HCT116 (cell line): ENCODE measurements around the gene SMARCAL1. TPM values are rescaled to one million over a fixed set of nuclear protein-coding genes. Genes with fewer than 3 reads are reported as not detected.

Source experiments
- ATAC-seq: fragments of 200-7000 bp; cut with Tn5 transposase; 2 replicates; pipeline ENCODE4 v1.9.1; 2020; ENCODE audit warnings: mild to moderate bottlenecking, moderate library complexity
- BruUV-seq: library from RNA; stranded (reverse); fragments of 400-500 nt; replicated peaks from 2 replicates; lab custom pipeline; 2021; lab: Mats Ljungman, UMichigan
- CTCF ChIA-PET: fragments of 300-600 bp; sonication (Branson Sonifier 250); formaldehyde crosslinking; loops from one replicate; lab custom pipeline; 2021; ENCODE audit warnings: antibody characterized with exemption; lab: Charles Lee
- POLR2A ChIA-PET: fragments of 300-600, 350-600 bp; sonication (Branson Sonifier 250); formaldehyde crosslinking; loops from one replicate; lab custom pipeline; 2021; ENCODE audit warnings: antibody characterized with exemption; lab: Charles Lee
- RAD21 ChIA-PET, 2 experiments: fragments of 300-600 bp; sonication (Branson Sonifier 250); formaldehyde crosslinking; loops; one replicate each; lab custom pipeline; 2023; ENCODE audit warnings: low total read pairs in 2 of 2; ENCODE audit not compliant: uncharacterized antibody in 2 of 2, unreplicated experiment in 2 of 2, low non-redundant PET in 1 of 2; lab: Charles Lee
- DNase-seq: peaks from one replicate; pipeline ENCODE4 v3.0.0-alpha.2; 2010; ENCODE audit warnings: low read depth, low spot score
- H2AFZ ChIP-seq: fragments of 200-600 bp; shearing (Covaris generic), sonication (generic); 2 replicates; pipeline ENCODE4 v1.6.1; 2017; ENCODE audit warnings: low read depth, mixed run types, mixed read lengths, antibody characterized with exemption, low read length; ENCODE audit not compliant: poor library complexity, severe bottlenecking
- H3K27ac ChIP-seq: 2 replicates; pipeline ENCODE4 v1.5.1; 2012; ENCODE audit warnings: low read depth, low read length
- H3K27me3 ChIP-seq: fragments of 200-600 bp; sonication (generic); 2 replicates; pipeline ENCODE4 v1.6.1; 2016; ENCODE audit warnings: mixed run types, low read length, mixed read lengths; ENCODE audit not compliant: insufficient read depth
- H3K36me3 ChIP-seq, 2 experiments: fragments of 200-500 bp in 1 of 2; fragments of 200-600 bp in 1 of 2; sonication (Bioruptor generic) in 1 of 2; sonication (generic) in 1 of 2; 2 replicates each; pipeline versions ENCODE4 v1.5.1 to v1.6.1; 2014 to 2016; ENCODE audit warnings: low read length in 2 of 2, inconsistent platforms in 1 of 2, mixed read lengths in 1 of 2, mixed run types in 1 of 2; ENCODE audit not compliant: insufficient read depth in 2 of 2, control insufficient read depth in 1 of 2
- H3K4me1 ChIP-seq, 2 experiments: fragments of 200-600 bp in 1 of 2; sonication (generic) in 1 of 2; 2 replicates each; pipeline versions ENCODE4 v1.5.1 to v1.6.1; 2012 to 2017; ENCODE audit warnings: low read length in 2 of 2, inconsistent platforms in 1 of 2, mild to moderate bottlenecking in 1 of 2, mixed read lengths in 1 of 2, mixed run types in 1 of 2, moderate library complexity in 1 of 2; ENCODE audit not compliant: insufficient read depth in 2 of 2, control insufficient read depth in 1 of 2
- H3K4me2 ChIP-seq: fragments of 200-600 bp; sonication (generic); 2 replicates; pipeline ENCODE4 v1.6.1; 2017; ENCODE audit warnings: mixed run types, low read length, mixed read lengths
- H3K4me3 ChIP-seq, 2 experiments: fragments of 200-600 bp in 1 of 2; sonication (generic) in 1 of 2; replicated peaks in 1 of 2; 2 replicates each; pipeline ENCODE4 v1.5.1; 2011 to 2016; ENCODE audit warnings: low read length in 2 of 2, control low read depth in 1 of 2, low read depth in 1 of 2, mild to moderate bottlenecking in 1 of 2, mixed read lengths in 1 of 2, mixed run types in 1 of 2
- H3K79me2 ChIP-seq: fragments of 200-600 bp; sonication (generic); 2 replicates; pipeline ENCODE4 v1.6.1; 2017; ENCODE audit warnings: mild to moderate bottlenecking, mixed run types, low read length, moderate library complexity, mixed read lengths; ENCODE audit not compliant: insufficient read depth
- H3K9ac ChIP-seq: fragments of 200-600 bp; sonication (generic); 2 replicates; pipeline ENCODE4 v1.6.1; 2016; ENCODE audit warnings: low read length, mixed read lengths
- H3K9me2 ChIP-seq: fragments of 200-600 bp; sonication (generic), shearing (Covaris generic); 2 replicates; pipeline ENCODE4 v1.6.1; 2017; ENCODE audit warnings: mixed run types, mild to moderate bottlenecking, moderate library complexity; ENCODE audit not compliant: insufficient read depth
- H3K9me3 ChIP-seq, 2 experiments: fragments of 200-500 bp in 1 of 2; fragments of 200-600 bp in 1 of 2; sonication (Bioruptor generic) in 1 of 2; sonication (generic) in 1 of 2; 2 replicates each; pipeline ENCODE4 v1.6.1; 2014 to 2017; ENCODE audit warnings: low read length in 2 of 2, mixed read lengths in 2 of 2, inconsistent platforms in 1 of 2, low read depth in 1 of 2, mild to moderate bottlenecking in 1 of 2, mixed run types in 1 of 2, moderate library complexity in 1 of 2; ENCODE audit not compliant: control insufficient read depth in 1 of 2, insufficient read depth in 1 of 2
- H4K20me1 ChIP-seq: fragments of 200-600 bp; sonication (generic), shearing (Covaris generic); 2 replicates; pipeline ENCODE4 v1.6.1; 2017; ENCODE audit warnings: mixed run types, mild to moderate bottlenecking, moderate library complexity; ENCODE audit not compliant: insufficient read depth
- CEBPB ChIP-seq: IDR thresholded peaks from 2 replicates; pipeline ENCODE4 v1.6.1; 2012; ENCODE audit warnings: low read depth
- EGR1 ChIP-seq: IDR thresholded peaks from 2 replicates; pipeline ENCODE4 v1.6.1; 2012; ENCODE audit warnings: low read depth
- ELF1 ChIP-seq: IDR thresholded peaks from 2 replicates; pipeline ENCODE4 v1.6.1; 2012; ENCODE audit warnings: low read depth, borderline replicate concordance
- EZH2 ChIP-seq: fragments of 200-600 bp; sonication (generic); IDR thresholded peaks from 2 replicates; pipeline ENCODE4 v1.6.1; 2017; ENCODE audit warnings: antibody characterized with exemption, mixed run types
- EZH2phosphoT487 ChIP-seq: fragments of 200-600 bp; IDR thresholded peaks from 2 replicates; pipeline ENCODE4 v1.6.1; 2018; ENCODE audit warnings: antibody characterized with exemption, borderline replicate concordance
- FOSL1 ChIP-seq: IDR thresholded peaks from 2 replicates; pipeline ENCODE4 v1.6.1; 2012; ENCODE audit warnings: low read depth
- POLR2A ChIP-seq: IDR thresholded peaks from 2 replicates; pipeline ENCODE4 v1.7.0; 2011; ENCODE audit warnings: borderline replicate concordance; ENCODE audit not compliant: insufficient read depth, insufficient read length; ENCODE audit errors: extremely low read depth
- POLR2AphosphoS5 ChIP-seq: IDR thresholded peaks from 2 replicates; pipeline ENCODE4 v1.6.1; 2011; ENCODE audit warnings: mild to moderate bottlenecking, low read depth, low read length, moderate library complexity
- YY1 ChIP-seq: IDR thresholded peaks from 2 replicates; pipeline ENCODE4 v1.6.1; 2011; ENCODE audit warnings: low read length, low read depth, moderate library complexity, mild to moderate bottlenecking; ENCODE audit not compliant: insufficient replicate concordance; ENCODE audit errors: extremely low read depth
- ZNF274 ChIP-seq: fragments of 200-500 bp; sonication (Bioruptor generic); IDR thresholded peaks from 2 replicates; pipeline ENCODE4 v1.6.1; 2014; ENCODE audit warnings: mild to moderate bottlenecking, low read depth, low read length, inconsistent platforms
- intact Hi-C: fragments of 100-400 bp; cut with micrococcal nuclease; formaldehyde crosslinking; loops from 2 replicates; pipeline ENCODE4 v1.10.0; 2022
- total RNA-seq: library from RNA; stranded (reverse); gene quantifications from one replicate; pipeline ENCODE4 v1.2.1, GENCODE V29; 2021; ENCODE audit not compliant: unreplicated experiment
- TF ChIP-seq, protein P1 (sequence below): IDR thresholded peaks from 2 replicates; pipeline ENCODE4 v1.6.1; 2012
- TF ChIP-seq, protein P2 (sequence below), 3 experiments: fragments of 200-600 bp in 1 of 3; sonication (generic) in 1 of 3; IDR thresholded peaks in 2 of 3; conservative IDR thresholded peaks in 1 of 3; 2 replicates each; pipeline ENCODE4 v1.5.1; 2012 to 2017; ENCODE audit warnings: low read depth in 2 of 3, low read length in 2 of 3, antibody characterized with exemption in 1 of 3, borderline replicate concordance in 1 of 3, control low read depth in 1 of 3, mild to moderate bottlenecking in 1 of 3, mixed read lengths in 1 of 3, mixed run types in 1 of 3, moderate library complexity in 1 of 3; ENCODE audit not compliant: insufficient read depth in 1 of 3
- TF ChIP-seq, protein P3 (sequence below): IDR thresholded peaks from 2 replicates; pipeline ENCODE4 v1.6.1; 2012
- TF ChIP-seq, protein P4 (sequence below): IDR thresholded peaks from 2 replicates; pipeline ENCODE4 v1.6.1; 2011; ENCODE audit warnings: mild to moderate bottlenecking, low read length, moderate library complexity; ENCODE audit not compliant: insufficient replicate concordance; ENCODE audit errors: extremely low read depth

The SMARCAL1 gene
- total RNA-seq, 1 experiment from 2014 or later: 18.0 TPM

DNA sequence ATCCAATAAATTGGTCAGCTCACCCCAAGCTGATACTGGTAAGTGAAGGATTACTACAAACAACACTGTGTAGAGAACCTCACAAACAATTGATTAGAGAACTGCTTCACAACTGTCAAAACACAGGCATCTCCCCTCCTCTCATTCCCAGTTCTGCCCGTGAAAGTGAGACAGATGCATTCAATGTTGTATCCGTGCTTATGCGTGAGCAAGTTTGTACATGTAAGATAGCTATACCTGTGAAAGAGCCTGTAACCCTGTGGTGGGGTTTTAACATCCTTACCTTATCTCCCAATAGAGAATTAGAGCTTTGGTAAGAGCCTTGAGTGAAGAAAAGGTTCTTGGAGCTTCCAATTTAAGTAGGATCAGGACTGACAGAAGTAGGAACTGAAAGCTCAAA lies 49.1 kb upstream of the SMARCAL1 start:
- no peaks in the 10 kb centered on the region for H3K9me3 ChIP-seq
- no peak for DNase-seq
- TF ChIP-seq CEBPB (no peak), FOSL1 (no peak), ZNF274 (no peak), EZH2 (no peak), EGR1 (no peak), POLR2AphosphoS5 (no peak), EZH2phosphoT487 (no peak), ELF1 (no peak), POLR2A (no peak), YY1 (no peak)
- TF ChIP-seq, protein P1, sequence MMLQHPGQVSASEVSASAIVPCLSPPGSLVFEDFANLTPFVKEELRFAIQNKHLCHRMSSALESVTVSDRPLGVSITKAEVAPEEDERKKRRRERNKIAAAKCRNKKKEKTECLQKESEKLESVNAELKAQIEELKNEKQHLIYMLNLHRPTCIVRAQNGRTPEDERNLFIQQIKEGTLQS: no peak
- TF ChIP-seq, protein P2, sequence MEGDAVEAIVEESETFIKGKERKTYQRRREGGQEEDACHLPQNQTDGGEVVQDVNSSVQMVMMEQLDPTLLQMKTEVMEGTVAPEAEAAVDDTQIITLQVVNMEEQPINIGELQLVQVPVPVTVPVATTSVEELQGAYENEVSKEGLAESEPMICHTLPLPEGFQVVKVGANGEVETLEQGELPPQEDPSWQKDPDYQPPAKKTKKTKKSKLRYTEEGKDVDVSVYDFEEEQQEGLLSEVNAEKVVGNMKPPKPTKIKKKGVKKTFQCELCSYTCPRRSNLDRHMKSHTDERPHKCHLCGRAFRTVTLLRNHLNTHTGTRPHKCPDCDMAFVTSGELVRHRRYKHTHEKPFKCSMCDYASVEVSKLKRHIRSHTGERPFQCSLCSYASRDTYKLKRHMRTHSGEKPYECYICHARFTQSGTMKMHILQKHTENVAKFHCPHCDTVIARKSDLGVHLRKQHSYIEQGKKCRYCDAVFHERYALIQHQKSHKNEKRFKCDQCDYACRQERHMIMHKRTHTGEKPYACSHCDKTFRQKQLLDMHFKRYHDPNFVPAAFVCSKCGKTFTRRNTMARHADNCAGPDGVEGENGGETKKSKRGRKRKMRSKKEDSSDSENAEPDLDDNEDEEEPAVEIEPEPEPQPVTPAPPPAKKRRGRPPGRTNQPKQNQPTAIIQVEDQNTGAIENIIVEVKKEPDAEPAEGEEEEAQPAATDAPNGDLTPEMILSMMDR (IDR thresholded peaks at IDR 0.05 in 2 of 3, conservative IDR thresholded peaks at IDR 0.05 in 1 of 3; ENCODE audit: borderline replicate concordance in 1 of 3, insufficient read depth in 1 of 3, low read depth in 2 of 3, low read length in 2 of 3): no peak
- TF ChIP-seq, protein P3, sequence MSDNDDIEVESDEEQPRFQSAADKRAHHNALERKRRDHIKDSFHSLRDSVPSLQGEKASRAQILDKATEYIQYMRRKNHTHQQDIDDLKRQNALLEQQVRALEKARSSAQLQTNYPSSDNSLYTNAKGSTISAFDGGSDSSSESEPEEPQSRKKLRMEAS: no peak
- TF ChIP-seq, protein P4, sequence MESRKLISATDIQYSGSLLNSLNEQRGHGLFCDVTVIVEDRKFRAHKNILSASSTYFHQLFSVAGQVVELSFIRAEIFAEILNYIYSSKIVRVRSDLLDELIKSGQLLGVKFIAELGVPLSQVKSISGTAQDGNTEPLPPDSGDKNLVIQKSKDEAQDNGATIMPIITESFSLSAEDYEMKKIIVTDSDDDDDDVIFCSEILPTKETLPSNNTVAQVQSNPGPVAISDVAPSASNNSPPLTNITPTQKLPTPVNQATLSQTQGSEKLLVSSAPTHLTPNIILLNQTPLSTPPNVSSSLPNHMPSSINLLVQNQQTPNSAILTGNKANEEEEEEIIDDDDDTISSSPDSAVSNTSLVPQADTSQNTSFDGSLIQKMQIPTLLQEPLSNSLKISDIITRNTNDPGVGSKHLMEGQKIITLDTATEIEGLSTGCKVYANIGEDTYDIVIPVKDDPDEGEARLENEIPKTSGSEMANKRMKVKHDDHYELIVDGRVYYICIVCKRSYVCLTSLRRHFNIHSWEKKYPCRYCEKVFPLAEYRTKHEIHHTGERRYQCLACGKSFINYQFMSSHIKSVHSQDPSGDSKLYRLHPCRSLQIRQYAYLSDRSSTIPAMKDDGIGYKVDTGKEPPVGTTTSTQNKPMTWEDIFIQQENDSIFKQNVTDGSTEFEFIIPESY: no peak
- TF ChIP-seq, all 23 proteins: peak for 0
- no peaks in the 10 kb centered on the region for H4K20me1 ChIP-seq
- ChIA-PET RAD21 (no interaction called here), POLR2A (no interaction called here), CTCF (no interaction called here)
- H3K4me1 ChIP-seq: no peaks in the 10 kb centered on the region
- no peak overlapping the region for H3K27ac ChIP-seq
- ATAC-seq: no peak
- H3K79me2 ChIP-seq: no peaks in the 10 kb centered on the region
- no peak overlapping the region for H3K4me3 ChIP-seq
- no peaks in the 10 kb centered on the region for H3K9me2 ChIP-seq
- peaks cover 99% of the 10 kb centered on the region for H3K27me3 ChIP-seq
- H3K4me2 ChIP-seq: no peak overlapping the region
- H3K36me3 ChIP-seq: no peaks in the 10 kb centered on the region
- no peak overlapping the region for H2AFZ ChIP-seq
- intact Hi-C loops: no loop called here
- BruUV-seq: no TSS peak
- H3K9ac ChIP-seq: no peak overlapping the region
